LHCN-M2 (cell line): ENCODE measurements around the gene PLAAT3. TPM values are rescaled to one million over a fixed set of nuclear protein-coding genes. Genes with fewer than 3 reads are reported as not detected.
"Not testable (repeated sequence)": the region's sequence is repeated elsewhere in the genome, so short reads cannot be mapped to it uniquely, and the experiment has no call there.

Experiments
- DNase-seq: peaks from one replicate; pipeline ENCODE4 v3.0.0-alpha.2; 2012; ENCODE audit warnings: low read depth
- total RNA-seq: library from RNA; depleted of rRNA; stranded (reverse); fragments of >200 nt; gene quantifications from 2 replicates; pipeline ENCODE4 v1.2.3, GENCODE V29; 2014; rRNA removed

Gene PLAAT3
- total RNA-seq, 1 experiment from 2014 or later: 19.1 TPM

GRCh38 chr11:63542506-63542905 lies 71.7 kb downstream of the PLAAT3 start:
- not testable (repeated sequence) for DNase-seq

GRCh38 chr11:63537293-63538101 lies 76.7 kb downstream of the PLAAT3 start:
- peak; percentile 53 for DNase-seq

- peak; percentile 58 for DNase-seq
Measured at GRCh38 chr11:63536669-63537292, 77.5 kb downstream of the PLAAT3 start, which contains the start of gene PLAAT4. Gene PLAAT4 (plus strand): TSS chr11:63536808. CDS start chr11:63536869, 61 bp downstream.

GRCh38 chr11:63535734-63536133 lies 78.5 kb downstream of the PLAAT3 start:
- no peak for DNase-seq

GRCh38 chr11:63534895-63535461 lies 79.3 kb downstream of the PLAAT3 start:
- DNase-seq: no peak

GRCh38 chr11:63534076-63534475 lies 80.2 kb downstream of the PLAAT3 start:
- no peak for DNase-seq

GRCh38 chr11:63532799-63533475 lies 81.3 kb downstream of the PLAAT3 start:
- no peak for DNase-seq

- DNase-seq: no peak
Measured at GRCh38 chr11:63532117-63532516, 82.1 kb downstream of the PLAAT3 start.

- peak; percentile 88 for DNase-seq
Measured at GRCh38 chr11:63531074-63531792, 83.0 kb downstream of the PLAAT3 start.

- DNase-seq: no peak
Measured at GRCh38 chr11:63530021-63530420, 84.2 kb downstream of the PLAAT3 start.

GRCh38 chr11:63529373-63529772 lies 84.9 kb downstream of the PLAAT3 start:
- not testable (repeated sequence) for DNase-seq

GRCh38 chr11:63528729-63529278 lies 85.4 kb downstream of the PLAAT3 start:
- not testable (repeated sequence) for DNase-seq

- DNase-seq: not testable (repeated sequence)
Measured at GRCh38 chr11:63528156-63528555, 86.1 kb downstream of the PLAAT3 start.

- no peak for DNase-seq
Measured at GRCh38 chr11:63527667-63528066, 86.6 kb downstream of the PLAAT3 start.

Other genes starting within 250 kb of the PLAAT3 start
- gene SLC22A9, start 244.6 kb downstream of the PLAAT3 start, total RNA-seq: not detected in 2 replicates
- gene PLAAT5, start 123.3 kb downstream of the PLAAT3 start, total RNA-seq: not detected in 2 replicates
- gene LGALS12, start 108.3 kb downstream of the PLAAT3 start, total RNA-seq: 0.51 TPM in 1 of 2 replicates, not detected in the other
- 3.5 and 7.0 TPM in 2 replicates for gene PLAAT4, start 77.6 kb downstream of the PLAAT3 start, total RNA-seq
- not detected in 2 replicates for gene PLAAT2, start 51.1 kb downstream of the PLAAT3 start, total RNA-seq
- 104 and 119 TPM in 2 replicates for gene ATL3, start 56.9 kb upstream of the PLAAT3 start, total RNA-seq
- gene RTN3, start 67.1 kb upstream of the PLAAT3 start, total RNA-seq: 50.7 and 64.1 TPM in 2 replicates
- gene ZFTA, start 154.3 kb upstream of the PLAAT3 start, total RNA-seq: 23.3 and 24.8 TPM in 2 replicates
- 31.7 and 33.8 TPM in 2 replicates for gene SPINDOC, start 199.0 kb upstream of the PLAAT3 start, total RNA-seq
- 14.6 and 16.4 TPM in 2 replicates for gene MARK2, start 224.7 kb upstream of the PLAAT3 start, total RNA-seq